Measurements from ENCODE around the gene ODAD2.

The ODAD2 gene

DNA sequence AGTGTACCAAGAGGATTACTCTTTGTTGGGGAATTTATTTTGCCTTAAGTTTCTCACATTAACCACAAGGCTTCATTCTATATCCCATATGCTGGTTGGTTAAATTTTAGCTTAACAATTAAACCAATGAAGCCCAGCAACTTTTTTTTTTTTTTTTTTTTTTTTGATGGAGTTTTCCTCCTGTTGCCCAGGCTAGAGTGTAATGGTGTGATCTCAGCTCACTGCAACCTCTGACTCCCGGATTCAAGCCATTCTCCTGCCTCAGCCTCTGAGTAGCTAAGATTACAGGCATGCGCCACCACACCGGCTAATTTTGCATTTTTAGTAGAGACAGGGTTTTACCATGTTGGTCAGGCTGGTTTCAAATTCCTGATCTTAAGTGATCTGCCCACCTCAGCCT lies 178.2 kb downstream of the ODAD2 start:
- DNase-seq (ENCODE audit: low read depth in 1 of 2, low spot score in 1 of 2) = no peak
- H3K4me3 ChIP-seq (replicated peaks; ENCODE audit: insufficient read depth, low read length) = no peak overlapping the region
- TF ChIP-seq GABPA (IDR thresholded peaks at IDR 0.05; ENCODE audit: low read depth) = no peak
- no peak for TF ChIP-seq POLR2AphosphoS5 (IDR thresholded peaks at IDR 0.05; ENCODE audit: low read depth)
- TF ChIP-seq, protein P1, sequence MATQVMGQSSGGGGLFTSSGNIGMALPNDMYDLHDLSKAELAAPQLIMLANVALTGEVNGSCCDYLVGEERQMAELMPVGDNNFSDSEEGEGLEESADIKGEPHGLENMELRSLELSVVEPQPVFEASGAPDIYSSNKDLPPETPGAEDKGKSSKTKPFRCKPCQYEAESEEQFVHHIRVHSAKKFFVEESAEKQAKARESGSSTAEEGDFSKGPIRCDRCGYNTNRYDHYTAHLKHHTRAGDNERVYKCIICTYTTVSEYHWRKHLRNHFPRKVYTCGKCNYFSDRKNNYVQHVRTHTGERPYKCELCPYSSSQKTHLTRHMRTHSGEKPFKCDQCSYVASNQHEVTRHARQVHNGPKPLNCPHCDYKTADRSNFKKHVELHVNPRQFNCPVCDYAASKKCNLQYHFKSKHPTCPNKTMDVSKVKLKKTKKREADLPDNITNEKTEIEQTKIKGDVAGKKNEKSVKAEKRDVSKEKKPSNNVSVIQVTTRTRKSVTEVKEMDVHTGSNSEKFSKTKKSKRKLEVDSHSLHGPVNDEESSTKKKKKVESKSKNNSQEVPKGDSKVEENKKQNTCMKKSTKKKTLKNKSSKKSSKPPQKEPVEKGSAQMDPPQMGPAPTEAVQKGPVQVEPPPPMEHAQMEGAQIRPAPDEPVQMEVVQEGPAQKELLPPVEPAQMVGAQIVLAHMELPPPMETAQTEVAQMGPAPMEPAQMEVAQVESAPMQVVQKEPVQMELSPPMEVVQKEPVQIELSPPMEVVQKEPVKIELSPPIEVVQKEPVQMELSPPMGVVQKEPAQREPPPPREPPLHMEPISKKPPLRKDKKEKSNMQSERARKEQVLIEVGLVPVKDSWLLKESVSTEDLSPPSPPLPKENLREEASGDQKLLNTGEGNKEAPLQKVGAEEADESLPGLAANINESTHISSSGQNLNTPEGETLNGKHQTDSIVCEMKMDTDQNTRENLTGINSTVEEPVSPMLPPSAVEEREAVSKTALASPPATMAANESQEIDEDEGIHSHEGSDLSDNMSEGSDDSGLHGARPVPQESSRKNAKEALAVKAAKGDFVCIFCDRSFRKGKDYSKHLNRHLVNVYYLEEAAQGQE (IDR thresholded peaks at IDR 0.05; ENCODE audit: insufficient replicate concordance, low read depth) = no peak
- no peak for TF ChIP-seq SPI1 (IDR thresholded peaks at IDR 0.05; ENCODE audit: borderline replicate concordance, low read depth)
- H3K27ac ChIP-seq (replicated peaks) = no peak overlapping the region
- no peaks in the 10 kb centered on the region for H3K27me3 ChIP-seq (ENCODE audit: insufficient read depth, poor library complexity, severe bottlenecking)

DNA sequence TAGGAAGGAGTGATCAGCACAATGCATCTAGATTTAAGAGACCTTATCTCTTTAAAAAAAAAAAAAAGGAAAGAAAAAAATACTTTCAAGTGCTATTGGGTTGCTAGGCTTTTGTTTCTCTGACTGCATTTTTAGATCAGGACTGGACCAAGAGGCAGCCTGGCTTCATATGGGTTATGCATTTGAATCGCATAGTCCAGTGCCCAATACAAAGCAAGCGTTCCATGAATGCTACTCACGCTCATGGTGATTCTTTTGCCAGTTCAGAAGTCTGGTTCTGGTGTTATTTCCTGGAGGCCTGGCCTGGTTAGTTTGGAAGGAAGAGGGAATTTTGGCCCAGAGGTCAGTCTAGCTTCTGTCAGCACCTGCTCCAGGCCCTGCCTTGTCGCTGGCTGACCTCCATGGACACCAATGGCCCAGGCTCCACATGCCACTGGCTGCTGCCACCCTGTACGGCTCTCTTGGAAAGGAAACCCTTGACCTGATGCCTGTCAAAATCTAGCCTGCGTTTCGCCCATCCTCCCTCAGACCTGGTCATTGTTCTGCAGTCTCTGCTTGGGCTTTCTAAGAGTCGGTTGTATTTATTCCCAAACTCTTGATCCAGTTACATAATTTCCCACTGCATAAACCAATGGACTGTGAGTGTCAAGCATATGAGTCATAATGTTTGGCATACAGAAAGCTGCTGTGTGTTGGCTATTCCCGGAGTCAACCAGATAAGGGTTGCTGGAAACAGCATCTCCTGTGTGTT lies 178.9 kb downstream of the ODAD2 start:
- Histone ChIP-seq H3K4me3 (replicated peaks; ENCODE audit: insufficient read depth, low read length) (no peak overlapping the region), H3K27ac (replicated peaks) (no peak overlapping the region), H3K27me3 (ENCODE audit: insufficient read depth, poor library complexity, severe bottlenecking) (no peaks in the 10 kb centered on the region)
- DNase-seq (ENCODE audit: low read depth in 1 of 2, low spot score in 1 of 2) = no peak
- TF ChIP-seq GABPA (IDR thresholded peaks at IDR 0.05; ENCODE audit: low read depth) = no peak

DNA sequence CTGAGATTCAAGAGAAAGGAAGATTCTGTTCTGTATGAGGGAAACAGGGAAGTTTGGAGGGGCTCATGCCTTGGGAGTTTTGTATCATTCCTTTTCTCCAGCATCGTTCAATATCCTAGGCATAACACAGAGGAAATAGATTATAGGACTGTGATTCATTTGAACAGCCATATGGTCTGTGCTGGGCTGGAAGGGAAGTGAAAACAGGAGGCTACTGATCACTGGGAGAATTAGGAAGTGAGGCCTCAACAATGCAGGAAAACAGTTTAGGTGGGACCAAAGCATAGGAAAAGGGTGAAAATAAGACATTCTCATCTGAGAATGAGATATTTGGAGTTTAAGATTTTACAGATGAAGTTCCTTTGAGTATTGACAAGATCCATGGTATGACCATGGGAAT lies 182.6 kb downstream of the ODAD2 start:
- no peak overlapping the region for H3K4me3 ChIP-seq (replicated peaks; ENCODE audit: insufficient read depth, low read length)
- no peaks in the 10 kb centered on the region for H3K27me3 ChIP-seq (ENCODE audit: insufficient read depth, poor library complexity, severe bottlenecking)
- DNase-seq (ENCODE audit: low read depth in 1 of 2, low spot score in 1 of 2) = no peak
- TF ChIP-seq SPI1 (IDR thresholded peaks at IDR 0.05; ENCODE audit: borderline replicate concordance, low read depth) = no peak
- no peak for TF ChIP-seq POLR2AphosphoS5 (IDR thresholded peaks at IDR 0.05; ENCODE audit: low read depth)
- TF ChIP-seq, protein P1 (IDR thresholded peaks at IDR 0.05; ENCODE audit: insufficient replicate concordance, low read depth) = no peak
- no peak for TF ChIP-seq GABPA (IDR thresholded peaks at IDR 0.05; ENCODE audit: low read depth)
- TF ChIP-seq, protein P2, sequence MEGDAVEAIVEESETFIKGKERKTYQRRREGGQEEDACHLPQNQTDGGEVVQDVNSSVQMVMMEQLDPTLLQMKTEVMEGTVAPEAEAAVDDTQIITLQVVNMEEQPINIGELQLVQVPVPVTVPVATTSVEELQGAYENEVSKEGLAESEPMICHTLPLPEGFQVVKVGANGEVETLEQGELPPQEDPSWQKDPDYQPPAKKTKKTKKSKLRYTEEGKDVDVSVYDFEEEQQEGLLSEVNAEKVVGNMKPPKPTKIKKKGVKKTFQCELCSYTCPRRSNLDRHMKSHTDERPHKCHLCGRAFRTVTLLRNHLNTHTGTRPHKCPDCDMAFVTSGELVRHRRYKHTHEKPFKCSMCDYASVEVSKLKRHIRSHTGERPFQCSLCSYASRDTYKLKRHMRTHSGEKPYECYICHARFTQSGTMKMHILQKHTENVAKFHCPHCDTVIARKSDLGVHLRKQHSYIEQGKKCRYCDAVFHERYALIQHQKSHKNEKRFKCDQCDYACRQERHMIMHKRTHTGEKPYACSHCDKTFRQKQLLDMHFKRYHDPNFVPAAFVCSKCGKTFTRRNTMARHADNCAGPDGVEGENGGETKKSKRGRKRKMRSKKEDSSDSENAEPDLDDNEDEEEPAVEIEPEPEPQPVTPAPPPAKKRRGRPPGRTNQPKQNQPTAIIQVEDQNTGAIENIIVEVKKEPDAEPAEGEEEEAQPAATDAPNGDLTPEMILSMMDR (IDR thresholded peaks at IDR 0.05; ENCODE audit: insufficient read depth, low read length) = no peak
- no peak overlapping the region for H3K27ac ChIP-seq (replicated peaks)

DNA sequence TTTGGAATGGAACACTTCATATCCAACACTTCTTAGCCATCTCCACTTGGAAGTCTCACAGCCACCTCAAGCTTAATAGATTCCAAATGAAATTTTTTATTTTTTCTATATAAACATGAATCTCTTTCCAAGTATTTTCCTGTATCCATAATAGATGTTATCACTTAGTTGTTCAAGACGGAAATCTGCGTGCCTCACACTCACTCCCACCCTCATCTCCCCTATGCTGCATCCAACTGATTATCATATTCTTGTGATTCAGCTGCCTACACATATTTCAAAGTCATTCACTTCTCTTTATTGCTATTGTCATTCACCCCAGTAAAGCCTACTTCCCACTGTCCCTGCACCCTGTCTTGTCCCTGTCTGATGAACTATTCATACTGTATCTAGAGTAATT lies 183.0 kb downstream of the ODAD2 start:
- TF ChIP-seq GABPA (IDR thresholded peaks at IDR 0.05; ENCODE audit: low read depth) = no peak
- TF ChIP-seq, protein P2 (IDR thresholded peaks at IDR 0.05; ENCODE audit: insufficient read depth, low read length) = no peak
- TF ChIP-seq POLR2AphosphoS5 (IDR thresholded peaks at IDR 0.05; ENCODE audit: low read depth) = no peak
- no peak for TF ChIP-seq SPI1 (IDR thresholded peaks at IDR 0.05; ENCODE audit: borderline replicate concordance, low read depth)
- TF ChIP-seq, protein P1 (IDR thresholded peaks at IDR 0.05; ENCODE audit: insufficient replicate concordance, low read depth) = no peak
- H3K27me3 ChIP-seq (ENCODE audit: insufficient read depth, poor library complexity, severe bottlenecking) = no peaks in the 10 kb centered on the region
- H3K4me3 ChIP-seq (replicated peaks; ENCODE audit: insufficient read depth, low read length) = no peak overlapping the region
- H3K27ac ChIP-seq (replicated peaks) = no peak overlapping the region
- DNase-seq (ENCODE audit: low read depth in 1 of 2, low spot score in 1 of 2) = no peak
